ENCODE results near the gene RASGRP1.
"Not testable (repeated sequence)": the region's sequence is repeated elsewhere in the genome, so short reads cannot be mapped to it uniquely, and the experiment has no call there.

The RASGRP1 gene

GRCh38 chr15:38589502-38589901 lies 24.9 kb upstream of the RASGRP1 start:
- H3K36me3 Mint-ChIP-seq (ENCODE audit: low read depth), result no peaks in the 10 kb centered on the region
- H3K4me1 Mint-ChIP-seq, result peaks cover 32% of the 10 kb centered on the region
- H3K4me3 Mint-ChIP-seq, result no peak overlapping the region
- no peaks in the 10 kb centered on the region for H3K27me3 Mint-ChIP-seq
- DNase-seq, result no peak
- H3K9me3 Mint-ChIP-seq, result no peaks in the 10 kb centered on the region
- peak overlapping the region; percentile 44 for H3K27ac Mint-ChIP-seq
- ATAC-seq, result peak; percentile 90

DNA sequence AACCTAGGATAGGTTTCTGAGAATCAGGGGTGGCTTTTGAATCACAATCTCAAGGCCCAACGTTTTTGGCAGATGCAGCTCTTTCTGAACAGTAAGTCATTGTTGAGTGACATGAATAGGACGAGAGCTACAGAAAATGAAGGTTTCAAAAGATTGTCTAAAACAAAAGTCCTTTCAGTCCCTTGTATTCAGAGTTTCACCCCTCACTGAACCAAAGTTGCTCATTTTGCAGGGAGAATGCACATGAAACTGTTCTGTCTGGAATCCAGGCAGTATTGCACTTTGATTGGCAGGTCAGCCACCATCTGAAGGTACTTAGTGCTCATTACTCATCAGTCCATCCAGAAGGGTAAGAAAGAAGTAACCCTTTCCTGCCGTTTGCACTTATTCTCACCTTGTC lies 24.1 kb upstream of the RASGRP1 start:
- peaks cover 32% of the 10 kb centered on the region for H3K4me1 Mint-ChIP-seq
- ATAC-seq (no peak), DNase-seq (no peak)
- no peaks in the 10 kb centered on the region for H3K9me3 Mint-ChIP-seq
- no peaks in the 10 kb centered on the region for H3K27me3 Mint-ChIP-seq
- H3K36me3 Mint-ChIP-seq (ENCODE audit: low read depth), result no peaks in the 10 kb centered on the region
- no peak overlapping the region for H3K4me3 Mint-ChIP-seq
- no peak overlapping the region for H3K27ac Mint-ChIP-seq

DNA sequence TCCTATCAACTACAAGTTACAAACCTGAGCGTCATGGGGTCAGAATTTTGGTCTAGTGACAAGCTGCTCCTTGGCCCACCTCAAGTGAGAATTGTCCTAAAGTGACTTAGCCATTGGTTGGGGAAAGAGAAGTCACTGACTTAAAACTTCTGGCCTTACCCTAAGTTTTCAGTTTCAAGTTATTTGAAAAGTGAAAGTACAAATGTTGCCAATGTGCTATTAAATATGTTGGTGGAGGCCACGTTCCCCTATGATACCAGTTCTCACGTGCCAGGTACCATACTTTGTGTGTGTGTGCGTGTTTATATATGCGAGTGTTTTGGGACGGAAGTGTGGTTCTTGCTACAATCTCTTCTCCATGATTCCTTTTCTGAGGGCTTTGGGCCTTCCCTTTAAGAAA lies 22.6 kb upstream of the RASGRP1 start:
- peaks cover 32% of the 10 kb centered on the region for H3K4me1 Mint-ChIP-seq
- H3K27ac Mint-ChIP-seq, result peak overlapping the region; percentile 71
- H3K4me3 Mint-ChIP-seq, result no peak overlapping the region
- peaks cover under 1% of the 10 kb centered on the region for H3K9me3 Mint-ChIP-seq
- H3K36me3 Mint-ChIP-seq (ENCODE audit: low read depth), result no peaks in the 10 kb centered on the region
- DNase-seq (no peak), ATAC-seq (peak; percentile 54)
- no peaks in the 10 kb centered on the region for H3K27me3 Mint-ChIP-seq

DNA sequence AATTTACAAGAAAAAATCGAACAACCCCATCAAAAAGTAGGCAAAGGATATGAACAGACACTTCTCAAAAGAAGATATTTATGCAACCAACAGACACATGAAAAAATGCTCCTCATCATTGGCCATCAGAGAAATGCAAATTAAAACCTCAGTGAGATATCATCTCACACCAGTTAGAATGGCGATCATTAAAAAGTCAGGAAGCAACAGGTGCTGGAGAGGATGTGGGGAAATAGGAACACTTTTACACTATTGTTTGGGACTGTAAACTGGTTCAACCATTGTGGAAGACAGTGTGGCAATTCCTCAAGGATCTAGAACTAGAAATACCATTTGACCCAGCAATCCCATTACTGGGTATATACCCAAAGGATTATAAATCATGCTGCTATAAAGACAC lies 21.4 kb upstream of the RASGRP1 start:
- not testable (repeated sequence) for H3K9me3 Mint-ChIP-seq; H3K27me3 Mint-ChIP-seq; DNase-seq; H3K27ac Mint-ChIP-seq; H3K4me3 Mint-ChIP-seq; ATAC-seq; H3K36me3 Mint-ChIP-seq (ENCODE audit: low read depth)
- H3K4me1 Mint-ChIP-seq, result peaks cover 32% of the 10 kb centered on the region

GRCh38 chr15:38578626-38579025 lies 14.0 kb upstream of the RASGRP1 start:
- H3K27ac Mint-ChIP-seq, result no peak overlapping the region
- H3K36me3 Mint-ChIP-seq (ENCODE audit: low read depth), result peaks cover 3% of the 10 kb centered on the region
- H3K27me3 Mint-ChIP-seq, result no peaks in the 10 kb centered on the region
- H3K4me1 Mint-ChIP-seq, result peaks cover 27% of the 10 kb centered on the region
- H3K9me3 Mint-ChIP-seq, result peaks cover 5% of the 10 kb centered on the region
- no peak for DNase-seq
- no peak for ATAC-seq
- H3K4me3 Mint-ChIP-seq, result no peak overlapping the region

- H3K27ac Mint-ChIP-seq, result peak overlapping the region; percentile 79
- no peaks in the 10 kb centered on the region for H3K27me3 Mint-ChIP-seq
- H3K36me3 Mint-ChIP-seq (ENCODE audit: low read depth), result peaks cover 3% of the 10 kb centered on the region
- ATAC-seq (peak; percentile 36), DNase-seq (no peak)
- H3K4me3 Mint-ChIP-seq, result no peak overlapping the region
- H3K4me1 Mint-ChIP-seq, result peaks cover 27% of the 10 kb centered on the region
- peaks cover 5% of the 10 kb centered on the region for H3K9me3 Mint-ChIP-seq
Measured at GRCh38 chr15:38577424-38577987, 12.9 kb upstream of the RASGRP1 start.

GRCh38 chr15:38576837-38577236 lies 12.2 kb upstream of the RASGRP1 start:
- peaks cover 2% of the 10 kb centered on the region for H3K9me3 Mint-ChIP-seq
- peaks cover 27% of the 10 kb centered on the region for H3K4me1 Mint-ChIP-seq
- H3K27me3 Mint-ChIP-seq, result no peaks in the 10 kb centered on the region
- no peak overlapping the region for H3K4me3 Mint-ChIP-seq
- H3K27ac Mint-ChIP-seq, result peak overlapping the region; percentile 79
- ATAC-seq (no peak), DNase-seq (no peak)
- peaks cover 2% of the 10 kb centered on the region for H3K36me3 Mint-ChIP-seq (ENCODE audit: low read depth)

- DNase-seq (no peak), ATAC-seq (no peak)
- Mint-ChIP-seq H3K4me1 (peaks cover 27% of the 10 kb centered on the region), H3K27me3 (no peaks in the 10 kb centered on the region), H3K36me3 (ENCODE audit: low read depth) (no peaks in the 10 kb centered on the region), H3K27ac (no peak overlapping the region), H3K4me3 (no peak overlapping the region), H3K9me3 (no peaks in the 10 kb centered on the region)
Measured at GRCh38 chr15:38576261-38576660, 11.6 kb upstream of the RASGRP1 start.

DNA sequence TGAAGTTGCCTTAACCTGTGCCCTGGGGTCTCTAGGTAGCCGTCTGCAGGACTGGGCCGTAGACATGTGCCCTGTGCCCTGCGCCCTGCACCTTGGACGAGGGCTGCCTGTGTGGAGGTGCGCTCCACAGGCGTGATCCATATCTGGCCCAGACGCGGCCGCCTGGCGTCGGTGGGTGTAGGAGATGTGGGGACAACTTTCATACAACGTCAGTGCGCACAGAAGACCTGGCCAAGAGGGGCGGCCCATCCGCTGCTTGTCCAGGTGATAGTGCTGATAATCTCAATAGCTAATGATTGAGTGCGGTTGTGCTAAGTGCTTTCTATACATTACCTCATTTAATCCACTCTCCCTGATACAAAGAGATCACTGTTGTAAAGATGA lies 665 bp upstream of the RASGRP1 start:
- DNase-seq, result no peak
- peak overlapping the region; percentile 92 for H3K4me3 Mint-ChIP-seq
- H3K36me3 Mint-ChIP-seq (ENCODE audit: low read depth), result peaks cover 27% of the 10 kb centered on the region
- H3K27ac Mint-ChIP-seq, result peak overlapping the region; percentile 79
- no peaks in the 10 kb centered on the region for H3K27me3 Mint-ChIP-seq
- peaks cover 50% of the 10 kb centered on the region for H3K4me1 Mint-ChIP-seq
- ATAC-seq, result no peak
- peaks cover 3% of the 10 kb centered on the region for H3K9me3 Mint-ChIP-seq

- H3K4me3 Mint-ChIP-seq, result peak overlapping the region; percentile 92
- ATAC-seq (peak; percentile 65), DNase-seq (peak; percentile 93)
- peak overlapping the region; percentile 92 for H3K27ac Mint-ChIP-seq
- H3K9me3 Mint-ChIP-seq, result peaks cover 3% of the 10 kb centered on the region
- peaks cover 41% of the 10 kb centered on the region for H3K36me3 Mint-ChIP-seq (ENCODE audit: low read depth)
- no peaks in the 10 kb centered on the region for H3K27me3 Mint-ChIP-seq
- peaks cover 63% of the 10 kb centered on the region for H3K4me1 Mint-ChIP-seq
Measured at GRCh38 chr15:38563723-38564519, 693 bp downstream of the RASGRP1 start.

DNA sequence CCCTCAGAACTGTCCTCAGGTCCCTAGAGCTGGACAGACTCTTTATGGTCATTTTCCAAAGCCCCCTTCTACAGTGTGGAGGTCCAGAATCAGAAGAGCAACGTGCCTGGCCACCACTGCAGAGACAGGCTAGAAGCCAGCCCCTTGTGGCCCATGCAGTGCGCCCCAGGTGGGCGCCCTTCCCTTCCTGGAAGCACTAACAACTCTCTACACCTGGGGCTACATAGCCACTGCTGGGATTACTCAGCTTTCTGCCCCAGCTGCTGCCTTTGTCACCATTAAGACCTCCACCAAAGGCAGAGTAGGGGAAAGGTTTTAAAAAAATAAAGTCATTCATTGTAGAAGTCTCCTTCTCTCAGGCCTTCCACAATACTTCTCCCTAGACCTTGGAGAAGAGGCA lies 2.3 kb downstream of the RASGRP1 start:
- Mint-ChIP-seq H3K9me3 (no peaks in the 10 kb centered on the region), H3K4me3 (peak overlapping the region; percentile 92), H3K27me3 (no peaks in the 10 kb centered on the region), H3K27ac (peak overlapping the region; percentile 92), H3K36me3 (ENCODE audit: low read depth) (peaks cover 56% of the 10 kb centered on the region), H3K4me1 (peaks cover 80% of the 10 kb centered on the region)
- ATAC-seq (no peak), DNase-seq (no peak)

- ATAC-seq (peak; percentile 34), DNase-seq (no peak)
- H3K4me3 Mint-ChIP-seq, result peak overlapping the region; percentile 92
- H3K27me3 Mint-ChIP-seq, result no peaks in the 10 kb centered on the region
- H3K4me1 Mint-ChIP-seq, result peaks cover 86% of the 10 kb centered on the region
- peak overlapping the region; percentile 92 for H3K27ac Mint-ChIP-seq
- no peaks in the 10 kb centered on the region for H3K9me3 Mint-ChIP-seq
- peaks cover 69% of the 10 kb centered on the region for H3K36me3 Mint-ChIP-seq (ENCODE audit: low read depth)
Measured at GRCh38 chr15:38560456-38560926, 4.1 kb downstream of the RASGRP1 start.

DNA sequence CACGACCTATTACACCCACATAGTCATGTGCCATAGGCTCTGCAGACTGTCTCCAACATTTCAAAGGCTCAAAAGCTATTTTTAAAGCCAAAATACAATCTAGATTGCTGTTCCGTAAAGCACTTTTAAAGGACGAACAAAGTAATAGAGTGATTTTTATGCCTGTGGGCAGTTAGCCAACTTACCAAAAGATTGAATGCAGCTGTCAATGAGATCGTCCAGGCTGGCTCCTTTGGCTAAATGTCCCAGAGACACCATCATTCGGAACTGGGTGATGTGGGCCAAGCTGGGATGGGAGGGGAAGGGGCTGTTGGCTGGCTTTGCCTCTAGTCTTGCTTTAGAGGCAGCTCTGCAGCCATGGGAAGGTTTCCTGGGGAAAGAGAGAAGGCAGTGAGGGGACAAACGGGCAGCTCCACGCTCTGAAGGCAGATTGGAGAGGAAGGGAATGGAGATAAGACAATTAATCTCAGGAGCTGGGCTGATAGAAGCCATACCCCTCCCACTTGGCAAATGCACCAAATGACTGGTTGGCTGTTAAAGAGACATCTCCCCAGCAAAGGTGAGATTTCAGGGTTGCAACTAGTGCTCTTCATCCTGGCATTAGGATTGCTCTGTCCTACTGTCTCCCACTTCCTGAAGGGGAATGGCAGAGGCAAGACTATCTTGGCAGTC lies 4.8 kb downstream of the RASGRP1 start:
- Mint-ChIP-seq H3K4me1 (peaks cover 88% of the 10 kb centered on the region), H3K4me3 (peak overlapping the region; percentile 92), H3K36me3 (ENCODE audit: low read depth) (peaks cover 75% of the 10 kb centered on the region), H3K27me3 (no peaks in the 10 kb centered on the region), H3K9me3 (no peaks in the 10 kb centered on the region), H3K27ac (peak overlapping the region; percentile 92)
- no peak for ATAC-seq
- no peak for DNase-seq

DNA sequence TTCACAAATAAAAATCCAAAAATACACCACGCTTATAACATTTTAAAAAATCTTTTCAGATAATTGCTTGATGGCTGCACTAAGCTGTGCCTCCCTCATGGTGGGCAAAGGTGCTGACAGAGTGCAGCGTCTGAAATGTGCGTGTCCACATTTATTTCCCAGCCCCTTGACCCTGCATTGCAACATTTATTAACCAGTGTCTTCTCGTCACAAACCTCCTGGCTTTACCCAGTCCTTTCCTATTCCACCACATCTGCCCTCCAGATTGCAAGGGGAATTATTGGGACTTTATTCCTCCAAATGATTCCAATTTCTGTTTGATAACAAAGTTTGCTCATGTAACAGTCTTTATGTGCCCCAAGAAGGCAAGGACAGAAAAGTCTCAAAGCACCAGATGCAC lies 5.5 kb downstream of the RASGRP1 start:
- no peak for ATAC-seq
- H3K4me1 Mint-ChIP-seq, result peaks cover 94% of the 10 kb centered on the region
- no peak for DNase-seq
- peaks cover 75% of the 10 kb centered on the region for H3K36me3 Mint-ChIP-seq (ENCODE audit: low read depth)
- peak overlapping the region; percentile 92 for H3K27ac Mint-ChIP-seq
- no peaks in the 10 kb centered on the region for H3K9me3 Mint-ChIP-seq
- H3K4me3 Mint-ChIP-seq, result peak overlapping the region; percentile 92
- H3K27me3 Mint-ChIP-seq, result no peaks in the 10 kb centered on the region

Data from activated naive CD8-positive, alpha-beta T cell treated with anti-CD3 and anti-CD28 coated beads, Interleukin-2, amount 50 U/mL, for 24 hours (primary cell).